Activated CD4-positive, alpha-beta T cell treated with anti-CD3 and anti-CD28 coated beads, Interleukin-2, amount 50 U/mL, for 4 hours (primary cell): Measurements from ENCODE around the gene KCTD5.
"Not testable (repeated sequence)": the region's sequence is repeated elsewhere in the genome, so short reads cannot be mapped to it uniquely, and the experiment has no call there.

Experiments
- DNase-seq, 2 experiments: peaks; one replicate each; pipeline ENCODE4 v3.0.0-alpha.2; 2020

Gene KCTD5

DNA sequence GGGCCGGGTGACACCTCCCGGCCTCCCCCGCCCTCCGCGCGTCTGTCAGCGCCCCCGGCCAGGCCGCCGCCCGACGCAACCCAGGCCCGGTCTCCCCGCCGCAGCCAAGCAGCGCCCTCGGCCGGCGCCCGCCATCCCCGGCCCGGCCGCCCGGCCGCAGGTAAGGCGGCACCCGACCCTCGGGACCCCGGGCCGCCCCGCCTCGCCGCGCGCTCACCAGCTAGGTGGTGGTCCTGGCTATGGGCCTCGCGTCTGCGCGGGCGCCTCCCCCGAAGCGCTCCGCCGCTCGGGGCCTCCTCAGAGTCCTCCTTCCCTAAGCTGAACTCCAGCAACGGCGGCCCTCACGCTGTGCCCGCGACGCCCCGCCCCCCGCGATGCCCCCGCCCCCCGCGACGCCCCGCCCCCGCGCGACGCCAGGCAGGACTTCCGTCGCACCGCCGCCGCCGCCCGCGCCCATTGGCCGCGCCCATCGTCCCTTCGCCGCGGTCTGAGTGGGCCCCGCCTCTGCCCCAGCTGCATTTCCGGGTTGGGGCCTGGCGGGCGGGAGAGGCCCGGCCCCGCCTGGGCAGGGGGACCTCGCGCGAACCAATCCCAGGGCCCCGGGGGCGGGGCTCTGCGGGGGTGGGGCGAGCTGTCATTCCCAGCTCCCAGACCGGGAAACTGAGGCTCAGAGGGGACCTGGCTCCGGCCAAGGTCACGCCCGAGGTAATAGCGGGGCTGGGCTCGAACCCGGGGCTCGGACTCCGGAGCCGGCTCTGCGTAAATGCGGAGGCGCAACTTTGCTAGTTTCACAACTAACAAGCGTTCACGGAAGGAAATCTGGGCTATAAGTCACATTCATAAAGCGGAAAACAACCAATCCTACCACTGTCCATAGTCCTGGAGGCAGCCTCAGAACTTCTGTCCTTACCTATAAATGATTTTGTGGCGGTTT lies 9.0 kb upstream of the KCTD5 start:
- peak; percentile 90 to 93 for DNase-seq

DNA sequence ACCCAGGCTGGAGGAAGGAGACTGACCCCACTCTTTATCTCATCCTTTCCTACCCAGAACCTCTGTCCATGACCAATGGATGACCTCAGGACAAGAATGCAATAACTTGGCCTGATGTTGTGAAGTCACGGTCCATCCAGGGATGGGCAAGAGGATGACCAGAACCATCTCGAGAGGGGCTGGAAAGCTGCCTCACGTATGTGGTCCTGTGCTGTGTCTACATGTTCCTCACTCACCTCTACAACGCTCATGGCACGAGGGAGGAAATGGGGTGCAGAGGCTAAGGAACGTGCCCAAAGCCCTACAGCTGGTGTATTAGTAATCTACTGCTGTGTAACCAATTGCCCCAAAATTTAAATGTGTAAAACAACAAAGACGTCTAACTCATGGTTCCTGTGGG lies 7.3 kb upstream of the KCTD5 start:
- DNase-seq: no peak

DNA sequence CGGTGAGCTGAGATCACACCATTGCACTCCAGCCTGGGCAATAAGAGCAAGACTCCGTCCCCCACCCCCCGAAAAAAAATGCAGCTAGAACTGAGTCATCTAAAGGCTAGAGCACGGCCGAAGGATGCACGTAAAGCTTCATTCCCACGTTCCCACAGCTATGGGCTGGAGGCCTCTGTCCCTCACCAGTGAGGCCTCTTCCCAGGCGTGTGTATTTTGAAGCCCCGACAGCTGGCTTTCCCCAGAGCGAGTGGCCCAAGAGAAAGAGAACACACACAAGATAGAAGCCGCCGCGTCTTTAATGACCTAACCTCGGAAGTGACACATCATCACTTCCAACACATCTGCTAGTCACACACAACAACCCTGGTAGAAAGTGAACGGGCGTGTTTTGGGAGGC lies 6.6 kb upstream of the KCTD5 start:
- no peak for DNase-seq

DNA sequence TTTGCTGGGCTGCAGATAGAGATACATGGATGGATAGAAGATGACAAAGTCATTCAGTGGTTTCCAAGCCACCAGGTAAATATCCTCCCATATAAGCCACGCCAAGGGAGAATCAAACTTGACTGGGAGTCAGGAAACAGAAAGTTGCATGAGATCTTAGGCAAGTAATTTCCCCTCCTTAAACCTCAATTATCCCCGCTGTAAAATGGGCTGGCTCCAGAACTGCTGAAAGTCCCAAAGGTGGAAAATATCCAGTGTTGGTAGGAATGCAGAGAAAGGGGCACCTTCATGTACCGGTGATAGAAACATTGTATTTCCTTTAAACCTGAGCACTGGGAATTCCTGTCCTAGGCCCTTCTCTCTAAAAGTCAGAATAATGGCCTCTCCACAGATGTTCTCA lies 5.4 kb upstream of the KCTD5 start:
- not testable (repeated sequence) for DNase-seq

DNA sequence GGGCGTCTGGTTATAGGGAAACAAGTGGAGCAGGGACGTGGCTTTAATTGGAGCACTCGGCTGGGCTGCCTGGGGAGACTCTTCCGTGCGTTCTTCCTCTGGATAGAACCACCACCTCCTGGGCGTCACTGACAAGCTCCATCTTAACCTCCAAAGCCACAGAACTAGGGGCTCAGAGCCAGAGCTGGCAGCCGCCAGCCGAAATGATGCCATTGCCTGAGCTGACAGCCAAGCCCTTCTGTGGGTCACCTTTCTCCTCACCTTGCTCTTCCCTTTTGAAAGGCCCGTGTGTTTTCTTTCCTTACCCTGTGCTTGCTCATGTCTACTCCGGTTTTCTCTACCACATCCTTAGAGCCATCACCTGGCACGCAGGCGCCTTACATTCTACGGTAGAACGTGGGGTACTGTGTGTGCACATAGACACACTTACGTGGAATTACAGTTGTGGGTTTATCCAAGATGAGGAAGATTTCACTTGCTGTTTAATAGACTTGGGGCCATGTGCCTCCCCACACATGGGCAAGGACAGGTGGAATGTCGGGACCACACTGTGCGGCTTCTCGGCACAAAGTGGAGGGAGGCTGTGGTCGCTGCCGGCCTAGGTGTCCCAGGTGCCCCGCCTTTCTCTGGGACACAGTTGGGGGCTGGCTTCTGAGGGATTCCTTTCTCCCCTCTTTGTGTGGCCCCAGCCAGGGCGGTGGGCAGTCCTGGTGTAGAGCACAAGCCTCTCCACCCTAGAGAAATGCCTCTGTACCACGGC lies 3.9 kb upstream of the KCTD5 start:
- DNase-seq: not testable (repeated sequence)

DNA sequence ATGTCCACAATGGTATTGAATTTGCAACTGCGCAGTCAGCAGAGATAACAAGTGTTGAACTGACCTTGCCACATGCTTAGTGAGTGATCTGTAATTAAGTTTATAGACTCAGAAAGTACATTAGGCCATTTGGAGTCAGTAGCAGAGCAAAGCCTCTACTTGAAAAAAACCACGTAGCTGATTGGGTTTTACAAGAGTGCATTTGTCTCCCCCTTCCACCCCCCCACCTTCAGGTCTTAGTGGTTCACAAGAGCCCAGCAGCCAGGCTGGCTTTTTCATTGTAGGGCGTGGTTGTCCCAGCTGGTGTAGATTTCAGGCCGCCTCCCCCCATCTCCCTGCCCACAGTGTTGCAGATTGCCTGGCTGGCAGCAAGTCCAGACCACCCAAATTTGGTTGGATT lies 2.4 kb upstream of the KCTD5 start:
- not testable (repeated sequence) for DNase-seq

DNA sequence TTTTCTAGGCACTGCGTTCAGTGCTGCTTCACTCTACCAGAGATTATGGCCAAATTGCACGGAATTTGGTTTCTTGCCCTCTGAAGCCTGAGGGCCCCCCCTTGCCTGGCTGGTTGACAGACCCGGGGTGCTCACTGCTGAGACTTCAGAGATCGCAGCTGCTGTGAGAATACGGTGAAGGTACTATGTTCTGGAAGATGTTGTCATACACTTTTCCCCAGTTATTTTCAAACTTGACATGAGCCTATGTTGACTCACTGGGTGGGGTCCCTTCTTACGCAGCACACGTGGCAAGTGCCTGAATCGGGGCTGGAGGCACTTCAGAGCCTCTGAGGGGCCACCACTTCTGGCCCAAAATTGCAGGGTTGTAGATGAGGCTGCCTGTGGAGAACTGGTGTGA lies 2.0 kb upstream of the KCTD5 start:
- not testable (repeated sequence) for DNase-seq

DNA sequence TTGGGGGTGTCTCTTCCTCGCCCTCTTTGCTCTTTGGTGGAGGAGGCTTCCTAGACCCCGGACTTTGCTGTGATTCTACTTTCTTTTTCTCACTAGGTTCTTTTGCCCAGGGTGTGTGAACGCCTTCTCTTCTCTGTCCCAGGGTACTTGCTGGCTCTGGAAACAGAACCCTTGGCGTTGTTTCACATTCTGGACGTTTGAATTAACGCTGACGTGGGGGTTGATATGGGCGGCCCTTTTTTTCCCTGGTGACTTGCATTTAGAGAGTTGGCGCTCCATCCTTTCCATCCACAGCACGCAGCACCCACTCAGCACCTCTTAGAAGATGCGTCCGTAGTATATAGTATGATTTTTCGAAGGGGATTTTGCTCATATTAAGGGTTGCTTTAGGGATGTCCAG lies 718 bp downstream of the KCTD5 start:
- DNase-seq: not testable (repeated sequence)

DNA sequence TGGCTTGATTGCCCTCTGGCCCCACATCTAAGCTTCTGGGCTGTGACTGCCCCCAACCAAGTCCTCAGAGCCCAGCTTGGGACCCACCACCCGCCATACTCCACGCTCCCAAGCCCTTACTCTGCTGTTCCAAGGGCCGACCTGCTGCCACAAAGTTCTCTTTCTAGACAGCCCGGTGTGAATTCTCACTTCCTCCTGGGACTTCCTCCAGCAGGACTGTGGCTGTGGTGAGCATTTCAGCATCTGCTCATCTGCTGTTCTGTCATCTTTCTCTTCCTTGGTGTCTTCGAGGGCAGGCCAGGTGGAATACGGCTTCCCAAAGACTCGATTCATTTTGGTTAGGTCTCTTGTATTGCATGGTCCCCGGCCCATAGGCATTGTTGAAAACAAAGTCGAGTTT lies 3.8 kb downstream of the KCTD5 start:
- DNase-seq: not testable (repeated sequence)

DNA sequence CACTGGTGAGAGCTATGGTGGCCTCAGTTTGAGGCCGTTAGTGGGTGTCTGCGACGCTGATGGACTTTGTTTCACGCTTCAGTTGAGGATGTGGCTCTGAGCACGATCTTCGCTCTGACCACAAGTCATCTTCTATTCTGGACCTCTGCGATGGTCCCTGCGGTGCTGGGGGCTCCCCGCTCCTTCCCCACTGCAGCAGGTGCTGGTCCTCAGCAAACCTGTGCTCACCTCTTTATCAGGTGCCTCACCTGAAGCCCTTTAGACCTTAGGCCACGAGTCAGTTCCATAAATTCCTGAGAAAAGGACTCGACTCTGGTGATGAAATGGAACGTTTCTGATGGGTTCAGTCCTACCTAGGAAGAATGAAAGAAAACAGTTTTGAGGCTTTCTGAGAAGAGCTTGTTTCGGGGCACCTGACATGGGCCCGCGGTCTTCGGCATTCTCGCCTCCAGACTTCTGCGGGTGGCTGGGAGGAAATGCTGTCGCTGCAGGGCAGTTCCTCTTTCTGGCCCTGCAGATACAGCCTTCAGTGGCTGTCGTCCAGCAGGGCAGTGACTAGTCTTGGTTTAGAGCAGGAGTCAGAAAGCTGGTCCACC lies 4.7 kb downstream of the KCTD5 start:
- DNase-seq: no peak

DNA sequence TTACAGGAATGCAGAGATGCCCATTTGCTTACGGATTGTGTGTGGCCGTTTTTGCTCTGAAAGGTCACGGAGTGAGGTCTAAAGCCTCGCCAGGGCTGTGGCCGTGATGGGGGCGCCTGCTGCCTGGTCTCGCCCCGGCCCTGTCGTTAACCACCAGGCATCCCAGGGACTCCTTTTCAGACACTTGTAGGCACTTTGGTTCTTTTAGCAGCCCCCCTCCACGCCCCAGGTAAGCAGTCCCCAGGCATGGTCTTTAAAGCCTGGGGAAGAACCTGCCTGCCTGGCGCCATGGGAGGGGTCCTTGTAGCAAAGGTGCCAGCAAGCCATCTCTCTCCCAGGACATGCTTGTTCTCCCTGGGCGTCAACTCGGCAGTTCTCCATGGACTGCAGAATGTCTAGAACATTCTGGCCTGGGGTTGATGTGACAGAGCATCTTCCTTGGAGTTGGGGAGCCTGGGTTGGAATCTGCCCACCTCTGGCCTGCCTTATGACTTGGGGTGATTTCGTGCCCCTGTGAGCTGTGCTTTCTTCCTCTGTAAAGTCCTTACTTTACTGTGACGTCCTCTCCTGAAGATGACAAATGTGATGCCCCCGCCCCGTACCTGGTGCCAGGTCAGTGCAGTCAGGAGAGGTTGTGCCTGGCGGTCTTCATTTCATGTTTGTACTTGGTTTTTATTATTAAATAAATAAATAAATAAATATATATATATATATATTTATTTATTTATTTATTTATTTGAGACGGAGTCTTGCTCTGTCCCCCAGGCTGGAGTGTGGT lies 5.4 kb downstream of the KCTD5 start:
- DNase-seq: no peak

DNA sequence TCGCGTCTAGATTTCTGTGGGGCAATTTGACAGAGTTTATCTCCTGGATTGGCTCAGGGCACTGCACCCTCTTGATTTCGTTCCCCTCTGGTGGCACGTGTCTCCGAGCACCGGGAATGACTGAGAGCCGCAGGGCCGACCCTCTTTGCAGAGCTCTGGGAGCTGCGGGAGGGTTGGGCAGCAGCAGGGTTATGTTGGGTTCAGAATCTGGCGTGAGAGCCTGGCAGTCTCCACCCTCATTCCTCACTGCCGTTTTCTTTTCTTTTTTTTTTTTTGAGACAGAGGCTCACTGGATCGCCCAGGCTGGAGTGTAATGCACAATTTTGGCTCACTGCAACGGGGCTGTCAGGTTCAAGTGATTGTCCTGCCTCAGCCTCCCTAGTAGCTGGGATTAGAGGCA lies 7.1 kb downstream of the KCTD5 start:
- not testable (repeated sequence) for DNase-seq

DNA sequence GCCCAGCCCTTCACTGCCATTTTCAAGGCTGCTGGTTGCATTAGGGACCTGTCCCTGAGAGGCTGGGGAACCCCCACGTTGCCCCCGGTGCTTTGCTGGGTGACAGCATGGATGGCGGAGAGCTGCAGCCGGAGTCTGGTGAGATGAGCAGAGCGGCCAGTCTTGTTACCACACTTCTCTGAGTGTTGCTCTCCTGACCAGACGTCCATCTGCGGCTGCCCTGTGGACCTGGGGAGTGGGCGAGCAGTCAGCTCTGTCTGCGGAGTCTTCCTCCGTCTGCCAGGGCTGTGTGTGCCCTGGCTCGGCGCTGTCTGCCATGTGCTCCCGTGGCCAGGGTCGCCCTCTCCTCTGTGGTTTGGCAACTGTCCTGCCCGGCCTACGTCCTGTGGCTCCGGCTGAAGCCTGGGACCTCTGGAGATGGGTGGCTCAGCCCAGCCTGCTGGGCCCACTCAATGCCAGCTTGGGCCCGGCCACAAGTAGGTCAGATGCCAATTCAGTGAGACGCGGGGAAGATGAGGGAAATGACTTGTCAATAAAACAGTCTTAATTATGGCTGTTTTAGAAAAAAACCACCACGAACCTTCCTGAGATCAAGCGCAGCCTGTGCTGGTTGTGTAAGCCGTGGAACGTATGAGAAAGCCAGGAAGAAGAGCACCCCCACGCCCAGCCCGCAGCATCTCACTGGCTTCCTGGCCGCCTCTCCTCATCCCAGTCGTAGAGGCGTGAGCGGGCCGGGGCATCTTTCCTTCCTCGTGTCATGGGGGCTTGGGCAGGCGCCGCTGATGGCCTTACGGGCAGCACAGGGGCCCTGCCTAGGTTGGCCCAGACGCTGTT lies 7.9 kb downstream of the KCTD5 start:
- DNase-seq: no peak

DNA sequence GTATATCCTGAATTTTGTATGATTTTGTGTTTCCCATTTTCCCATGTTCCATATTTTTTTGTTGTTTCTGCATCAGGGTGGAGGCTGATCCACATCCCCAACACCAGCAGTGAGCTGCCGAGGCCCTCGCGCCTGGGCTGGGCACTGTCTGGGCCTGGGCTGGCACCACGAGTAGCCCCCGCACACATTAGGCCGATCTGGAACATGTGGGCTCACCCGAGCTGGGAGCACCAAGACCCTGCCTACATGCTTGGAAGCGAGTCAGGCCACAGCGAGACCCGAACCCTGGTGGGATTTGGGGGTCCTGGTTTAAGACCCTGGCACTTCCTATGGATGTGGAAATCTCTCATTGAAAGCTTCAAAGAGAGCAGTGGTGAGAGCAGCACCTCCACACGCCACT lies 8.5 kb downstream of the KCTD5 start:
- DNase-seq: no peak

DNA sequence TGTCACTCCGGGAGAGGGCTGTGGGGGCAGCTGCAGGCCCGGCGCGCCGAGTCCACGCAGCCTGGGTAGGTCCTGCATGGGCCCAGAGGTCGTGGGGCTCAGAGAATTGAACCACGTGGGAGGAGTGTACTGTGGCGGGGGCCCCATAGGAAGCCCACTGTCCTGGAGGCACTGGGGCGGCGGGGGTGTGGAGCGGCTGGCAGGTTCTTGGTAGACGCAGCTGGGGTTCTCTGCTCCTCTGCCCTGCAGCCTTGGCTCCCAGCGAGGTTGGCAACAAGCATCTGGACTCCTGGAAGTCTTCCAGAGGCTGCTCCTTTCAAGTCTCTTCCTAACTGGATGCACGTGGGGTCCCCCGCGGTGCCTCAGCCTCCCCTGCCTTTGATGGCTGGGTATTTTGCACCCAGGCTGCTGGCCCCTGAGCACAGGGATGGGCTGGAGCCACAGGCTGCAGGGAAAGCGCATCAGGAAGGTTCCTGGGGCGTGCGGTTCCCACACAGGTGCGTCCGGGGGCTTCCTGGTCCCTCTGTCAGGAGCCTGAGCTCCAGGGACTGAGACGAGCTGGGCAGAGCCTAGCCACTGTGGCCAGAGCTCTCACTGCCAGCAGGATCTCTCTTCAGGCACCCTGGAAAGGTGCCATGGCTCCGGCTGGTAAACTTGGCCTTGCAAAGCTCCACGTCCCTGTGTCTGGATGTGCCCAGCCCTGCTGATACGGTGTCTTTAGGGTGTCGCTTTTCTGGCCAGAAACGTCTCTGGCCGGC lies 9.3 kb downstream of the KCTD5 start:
- DNase-seq: no peak

DNA sequence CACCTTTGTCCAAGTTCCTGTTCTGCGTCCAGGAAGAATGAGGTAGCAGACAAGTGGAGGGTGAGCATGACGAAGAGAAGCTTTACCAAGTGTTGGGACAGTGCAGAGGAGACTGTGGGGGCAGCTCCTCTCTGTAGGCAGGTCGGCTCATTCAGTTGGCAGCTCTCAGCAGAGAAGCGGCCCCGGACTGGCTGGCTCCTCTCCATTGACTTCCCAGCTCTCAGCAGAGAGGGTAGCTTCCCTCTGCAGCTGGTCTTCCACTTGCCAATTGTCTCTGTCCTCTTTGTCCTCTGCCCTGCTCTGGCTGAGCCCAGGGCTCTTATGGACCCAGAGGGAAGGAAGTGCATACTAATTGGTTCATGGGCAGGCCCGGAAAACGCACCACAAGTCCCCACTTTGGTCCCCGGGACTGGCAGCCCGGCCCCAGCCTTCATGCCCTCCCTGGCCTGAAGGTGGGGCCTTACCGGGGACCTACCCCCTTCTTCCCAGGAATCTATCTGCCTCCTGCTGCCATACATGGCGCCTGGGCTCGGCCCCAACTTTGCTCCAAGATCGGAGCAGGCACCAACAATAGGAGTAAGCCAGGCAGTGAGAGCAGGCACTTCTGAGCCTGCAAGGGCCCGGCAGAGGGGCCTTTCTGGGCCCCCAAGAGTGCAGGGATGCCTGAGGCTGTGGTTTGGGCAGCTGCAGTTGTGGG lies 10.1 kb downstream of the KCTD5 start:
- no peak for DNase-seq

DNA sequence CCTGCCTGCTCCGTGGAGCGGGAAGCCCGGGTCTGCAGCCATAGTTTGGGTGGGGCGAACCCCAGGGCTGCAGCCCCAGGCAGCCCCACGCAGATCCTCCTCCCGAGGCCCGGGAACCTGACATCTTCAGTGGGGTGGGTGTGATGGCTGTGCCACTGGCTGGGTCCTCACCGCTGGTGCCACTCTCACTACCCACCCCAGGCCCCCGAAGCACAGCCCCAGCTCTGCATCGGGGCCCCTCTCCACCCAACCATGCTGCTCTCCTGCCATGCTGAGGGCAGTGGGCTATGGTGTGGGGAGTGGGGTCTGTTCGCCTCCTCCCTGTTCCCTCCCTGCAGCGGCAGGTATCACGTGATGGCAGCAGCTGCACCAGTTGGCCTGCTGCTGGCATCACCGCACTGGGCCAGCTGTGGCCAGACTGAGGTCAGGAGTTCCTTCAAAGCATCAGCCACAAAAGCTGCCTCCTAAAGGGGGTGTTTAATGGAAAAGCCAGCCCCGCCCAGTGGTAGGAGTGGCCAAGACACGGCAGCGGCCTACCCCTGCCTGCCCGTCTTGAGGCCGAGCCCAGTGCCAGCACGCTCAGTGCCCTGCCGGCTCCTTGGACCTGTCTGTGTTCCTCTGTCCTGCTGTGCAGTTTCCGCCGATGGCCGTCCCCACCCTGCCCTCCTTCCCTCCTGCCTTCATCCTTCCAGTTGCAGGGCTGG lies 10.8 kb downstream of the KCTD5 start:
- no peak for DNase-seq

DNA sequence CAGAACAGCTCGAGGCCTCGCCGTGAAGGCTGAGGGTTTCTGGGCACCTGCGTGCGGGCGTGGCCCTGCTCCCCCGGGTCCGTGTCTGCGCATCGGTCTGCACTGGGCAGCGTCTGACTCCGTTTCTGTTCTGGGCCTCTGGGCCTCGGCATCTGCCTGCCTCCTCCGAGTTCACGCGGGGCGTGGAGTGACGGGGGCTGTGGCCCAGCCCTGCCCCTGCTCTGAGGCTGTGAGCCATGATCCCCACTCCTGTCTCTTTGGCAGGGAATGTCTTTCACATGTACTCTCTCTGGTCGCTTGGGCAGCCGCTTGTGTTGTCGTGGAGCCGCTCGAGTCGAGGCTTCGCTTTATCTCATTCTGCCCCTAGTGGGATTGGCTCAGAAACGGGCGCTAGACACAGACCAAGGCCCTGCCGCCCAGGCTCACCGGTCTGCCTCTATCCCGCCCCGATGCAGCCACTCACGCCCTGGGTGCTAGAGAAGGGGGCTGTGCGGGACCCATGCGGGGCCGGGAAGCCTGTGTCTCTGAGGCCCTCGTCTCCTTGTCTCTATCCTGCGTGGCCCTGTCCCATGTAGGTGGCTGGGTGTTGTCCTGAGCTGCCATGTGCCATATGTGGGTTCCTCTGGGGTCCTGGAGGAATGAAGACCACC lies 14.4 kb downstream of the KCTD5 start:
- DNase-seq: not testable (repeated sequence)

DNA sequence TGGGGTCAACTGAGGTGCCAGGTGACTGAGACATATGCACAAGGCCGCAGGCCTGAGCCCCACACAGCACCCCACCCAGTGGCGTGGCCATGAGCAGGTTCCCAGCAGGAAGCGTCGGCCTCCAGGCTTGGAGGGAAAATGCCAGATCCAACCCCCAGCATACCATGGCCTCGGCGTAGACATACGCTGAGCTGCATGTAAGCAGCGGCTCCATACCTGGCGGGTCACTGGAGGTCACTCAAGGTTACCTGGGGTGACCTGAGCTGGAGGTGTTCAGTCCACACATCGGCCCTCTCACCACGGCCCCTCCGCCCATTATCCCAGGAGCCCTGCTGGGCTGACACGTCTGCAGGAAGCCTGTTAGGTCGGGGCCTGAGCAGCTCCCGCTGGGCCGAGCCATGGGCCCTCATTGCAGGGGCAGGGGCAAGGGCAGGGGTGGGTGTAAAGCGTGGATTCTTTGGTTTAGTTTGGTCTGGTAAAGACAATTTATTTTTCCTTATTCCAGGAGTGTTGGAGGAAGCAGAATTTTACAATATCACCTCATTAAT lies 15.2 kb downstream of the KCTD5 start:
- no peak for DNase-seq
